HG02970 (cell line): ENCODE results near the gene IQCH.
"Not testable (repeated sequence)": the region's sequence is repeated elsewhere in the genome, so short reads cannot be mapped to it uniquely, and the experiment has no call there.

Experiments used
- ATAC-seq: cut with Tn5 transposase; IDR thresholded peaks from one replicate; pipeline ENCODE4 v1.9.1; 2021; ENCODE audit warnings: mild to moderate bottlenecking, moderate library complexity, moderate number of reproducible peaks; ENCODE audit not compliant: unreplicated experiment, low FRiP score

The IQCH gene

GRCh38 chr15:67421105-67421504 lies 166.5 kb downstream of the IQCH start:
- no peak for ATAC-seq

- ATAC-seq, result no peak
Measured at GRCh38 chr15:67422296-67422695, 167.7 kb downstream of the IQCH start.

GRCh38 chr15:67433495-67434099 lies 179.0 kb downstream of the IQCH start:
- no peak for ATAC-seq

- ATAC-seq, result not testable (repeated sequence)
Measured at GRCh38 chr15:67436351-67437250, 182.0 kb downstream of the IQCH start.

- no peak for ATAC-seq
Measured at GRCh38 chr15:67444100-67444499, 189.5 kb downstream of the IQCH start.

- ATAC-seq, result no peak
Measured at GRCh38 chr15:67446449-67446848, 191.9 kb downstream of the IQCH start.

GRCh38 chr15:67448372-67448771 lies 193.8 kb downstream of the IQCH start:
- not testable (repeated sequence) for ATAC-seq

- not testable (repeated sequence) for ATAC-seq
Measured at GRCh38 chr15:67453703-67454102, 199.1 kb downstream of the IQCH start.

- no peak for ATAC-seq
Measured at GRCh38 chr15:67456677-67457529, 202.3 kb downstream of the IQCH start.

- ATAC-seq, result no peak
Measured at GRCh38 chr15:67458331-67459029, 203.9 kb downstream of the IQCH start.

GRCh38 chr15:67460521-67460920 lies 205.9 kb downstream of the IQCH start:
- ATAC-seq, result no peak

- no peak for ATAC-seq
Measured at GRCh38 chr15:67461735-67462134, 207.1 kb downstream of the IQCH start.

- no peak for ATAC-seq
Measured at GRCh38 chr15:67462875-67463274, 208.3 kb downstream of the IQCH start.

- ATAC-seq, result no peak
Measured at GRCh38 chr15:67463488-67463887, 208.9 kb downstream of the IQCH start.

GRCh38 chr15:67465196-67465952 lies 210.8 kb downstream of the IQCH start:
- no peak for ATAC-seq

- ATAC-seq, result no peak
Measured at GRCh38 chr15:67468416-67468815, 213.8 kb downstream of the IQCH start.

- ATAC-seq, result no peak
Measured at GRCh38 chr15:67469680-67470079, 215.1 kb downstream of the IQCH start.

GRCh38 chr15:67472957-67473356 lies 218.4 kb downstream of the IQCH start:
- no peak for ATAC-seq

GRCh38 chr15:67474405-67475110 lies 220.0 kb downstream of the IQCH start:
- ATAC-seq, result no peak
